Stimulated activated CD4-positive, alpha-beta T cell treated with anti-CD3 and anti-CD28 coated beads, Interleukin-4, amount 100 ng/mL, for 48 hours (primary cell): ENCODE data around the gene IQGAP2.
"Not testable (repeated sequence)": the region's sequence is repeated elsewhere in the genome, so short reads cannot be mapped to it uniquely, and the experiment has no call there.

Experiments used
- DNase-seq, 2 donors: peaks; one replicate each; pipeline ENCODE4 v3.0.0-alpha.2; 2020; ENCODE audit warnings: low read depth in 2 of 2

IQGAP2 gene

GRCh38 chr5:76412511-76412910, 9.4 kb downstream of the IQGAP2 start:
- no peak for DNase-seq

- DNase-seq, result no peak
These were observed 10.7 kb downstream of the IQGAP2 start for GRCh38 chr5:76413746-76414145.

GRCh38 chr5:76414788-76415187, 11.7 kb downstream of the IQGAP2 start:
- no peak for DNase-seq

GRCh38 chr5:76415855-76416254, 12.8 kb downstream of the IQGAP2 start:
- no peak for DNase-seq

- DNase-seq, result no peak
These were observed 16.7 kb downstream of the IQGAP2 start for GRCh38 chr5:76419597-76420298.

GRCh38 chr5:76422227-76422626, 19.1 kb downstream of the IQGAP2 start:
- DNase-seq, result no peak

GRCh38 chr5:76422742-76423141, 19.7 kb downstream of the IQGAP2 start:
- no peak for DNase-seq

- no peak for DNase-seq
These were observed 22.1 kb downstream of the IQGAP2 start for GRCh38 chr5:76425146-76425545.

GRCh38 chr5:76425928-76426804, 23.1 kb downstream of the IQGAP2 start:
- DNase-seq, result no peak

- DNase-seq, result no peak
These were observed 24.4 kb downstream of the IQGAP2 start for GRCh38 chr5:76427206-76428140.

GRCh38 chr5:76428550-76428949, 25.5 kb downstream of the IQGAP2 start:
- DNase-seq, result not testable (repeated sequence)

GRCh38 chr5:76433261-76433660, 30.2 kb downstream of the IQGAP2 start:
- no peak for DNase-seq

GRCh38 chr5:76437507-76437906, 34.4 kb downstream of the IQGAP2 start:
- DNase-seq, result not testable (repeated sequence)

GRCh38 chr5:76438025-76438424, 34.9 kb downstream of the IQGAP2 start:
- DNase-seq, result no peak

GRCh38 chr5:76439201-76439600, 36.1 kb downstream of the IQGAP2 start:
- no peak for DNase-seq

GRCh38 chr5:76439929-76440328, 36.8 kb downstream of the IQGAP2 start:
- no peak for DNase-seq

GRCh38 chr5:76441101-76441500, 38.0 kb downstream of the IQGAP2 start:
- no peak for DNase-seq

GRCh38 chr5:76441890-76442673, 39.0 kb downstream of the IQGAP2 start:
- DNase-seq, result no peak

GRCh38 chr5:76443066-76443800, 40.1 kb downstream of the IQGAP2 start:
- DNase-seq, result no peak

- no peak for DNase-seq
These were observed 42.0 kb downstream of the IQGAP2 start for GRCh38 chr5:76445063-76445462.
